ENCODE measurements around the gene LY6G6C.

Gene LY6G6C

GRCh38 chr6:31770860-31771259 is 49.3 kb upstream of the LY6G6C start:
- POLR2A ChIA-PET = interaction anchor here (0.6 to 7.2 kb wide), 7 partner anchors 25 to 229 kb away, joined by 3 to 48 read pairs (median 5); partner anchors contain the start of genes DDX39B, HSPA1B, MSH5 and NEU1
- H3K27ac ChIP-seq (ENCODE audit: extremely low read depth, low read depth, low read length) = no peak overlapping the region
- TF ChIP-seq ZNF610 (tag by site-specific recombination; IDR thresholded peaks at IDR 0.05; ENCODE audit: borderline replicate concordance) (no peak), ZNF585B (tag by site-specific recombination; IDR thresholded peaks at IDR 0.05) (peak; percentile 58), ZNF18 (tag by site-specific recombination; IDR thresholded peaks at IDR 0.05) (no peak), PRDM4 (tag by site-specific recombination; IDR thresholded peaks at IDR 0.05) (no peak), ZNF211 (tag by site-specific recombination; IDR thresholded peaks at IDR 0.05; ENCODE audit: low read depth) (no peak)
- CTCF ChIA-PET = interaction anchor here (0.6 to 2.6 kb wide), 18 partner anchors 11 to 106 kb away, joined by 3 to 39 read pairs (median 10); partner anchors contain the start of genes CLIC1, DDAH2, MSH5 and VARS1
- H3K36me3 ChIP-seq (ENCODE audit: control insufficient read depth in 2 of 2, insufficient read depth in 1 of 2, low read length in 2 of 2) = no peaks in the 10 kb centered on the region
- no peaks in the 10 kb centered on the region for H3K9me3 ChIP-seq (ENCODE audit: control insufficient read depth, insufficient read depth, low read depth, low read length)
- H3K4me3 ChIP-seq (ENCODE audit: low read depth, low read length) = no peak overlapping the region
- H3K4me1 ChIP-seq (ENCODE audit: control insufficient read depth, insufficient read depth, low read length) = no peaks in the 10 kb centered on the region

GRCh38 chr6:31769684-31770371 is 48.3 kb upstream of the LY6G6C start:
- no peak overlapping the region for H3K4me3 ChIP-seq (ENCODE audit: low read depth, low read length)
- H3K9me3 ChIP-seq (ENCODE audit: control insufficient read depth, insufficient read depth, low read depth, low read length) = no peaks in the 10 kb centered on the region
- H3K36me3 ChIP-seq (ENCODE audit: control insufficient read depth in 2 of 2, insufficient read depth in 1 of 2, low read length in 2 of 2) = peaks cover 0 to 1% of the 10 kb centered on the region in 2 experiments; a peak in 1 of 3 replicates
- no peaks in the 10 kb centered on the region for H3K4me1 ChIP-seq (ENCODE audit: control insufficient read depth, insufficient read depth, low read length)
- H3K27ac ChIP-seq (ENCODE audit: extremely low read depth, low read depth, low read length) = no peak overlapping the region
- POLR2A ChIA-PET = interaction anchor here (0.6 to 7.2 kb wide), 25 partner anchors 13 to 228 kb away, joined by 3 to 48 read pairs (median 3); partner anchors contain the start of genes CLIC1, CSNK2B, DDX39B and HSPA1B
- CTCF ChIA-PET = interaction anchor here (0.6 to 2.6 kb wide), 51 partner anchors 10 to 1493 kb away, joined by 3 to 50 read pairs (median 5); partner anchors contain the start of genes C6orf47, CLIC1, DDAH2 and GPANK1
- TF ChIP-seq ZNF292 (tag by site-specific recombination; IDR thresholded peaks at IDR 0.05; ENCODE audit: borderline replicate concordance, low read depth) (no peak), SCRT1 (tag by site-specific recombination; IDR thresholded peaks at IDR 0.05; ENCODE audit: borderline replicate concordance) (no peak), ZNF518A (tag by site-specific recombination; conservative IDR thresholded peaks at IDR 0.05; ENCODE audit: low read depth) (no peak), ZNF623 (tag by site-specific recombination; IDR thresholded peaks at IDR 0.05) (no peak), SCRT2 (tag by site-specific recombination; IDR thresholded peaks at IDR 0.05) (peak; percentile 23; the same call in 1 of the 2 replicates), PATZ1 (tag by site-specific recombination; IDR thresholded peaks at IDR 0.05) (peak; percentile 74), ZFP69B (tag by site-specific recombination; IDR thresholded peaks at IDR 0.05) (0 out of 2 replicates have a peak, but pooled peaks have one; percentile 32), ZBTB10 (tag by site-specific recombination; IDR thresholded peaks at IDR 0.05) (peak; percentile 73), ZNF398 (tag by site-specific recombination; IDR thresholded peaks at IDR 0.05) (no peak), ZNF2 (tag by site-specific recombination; IDR thresholded peaks at IDR 0.05) (peak; percentile 45; the same call in 1 of the 2 replicates), ZBTB1 (tag by site-specific recombination; IDR thresholded peaks at IDR 0.05) (no peak)
